Naive thymus-derived CD4-positive, alpha-beta T cell (primary cell): ENCODE data around the gene ZNF584. TPM values are rescaled to one million over a fixed set of nuclear protein-coding genes. Genes with fewer than 3 reads are reported as not detected.
A peak's percentile ranks its signal among the peaks of the same experiment; 100 is the strongest.
"Not testable (repeated sequence)": the region's sequence is repeated elsewhere in the genome, so short reads cannot be mapped to it uniquely, and the experiment has no call there.

Experiments
- ATAC-seq: fragments of 150-1000 bp; cut with Tn5 transposase; 2 replicates; pipeline ENCODE4 v1.10.0; 2021; ENCODE audit warnings: mild to moderate bottlenecking, moderate library complexity
- CTCF ChIA-PET: fragments of 350-600 bp; sonication (Branson Sonifier 250); formaldehyde crosslinking; loops from one replicate; lab custom pipeline; 2021; ENCODE audit warnings: antibody characterized with exemption; lab: Charles Lee
- POLR2A ChIA-PET: fragments of 350-600 bp; sonication (Branson Sonifier 250); formaldehyde crosslinking; loops from one replicate; lab custom pipeline; 2021; ENCODE audit warnings: antibody characterized with exemption, inconsistent platforms; lab: Charles Lee
- DNase-seq, 9 donors: peaks; one replicate each; pipeline versions ENCODE4 v3.0.0 to v3.0.0-alpha.2; 2020 to 2022; ENCODE audit warnings: mixed read lengths in 1 of 9
- H3K27ac ChIP-seq: one replicate; pipeline ENCODE4 v1.7.0; 2013; ENCODE audit warnings: mild to moderate bottlenecking, low read depth, low read length, moderate library complexity
- H3K27me3 ChIP-seq, 2 donors: one replicate each; pipeline ENCODE4 v1.7.0; 2013; ENCODE audit warnings: low read length in 2 of 2, mild to moderate bottlenecking in 2 of 2, moderate library complexity in 2 of 2; ENCODE audit not compliant: control insufficient read depth in 2 of 2, insufficient read depth in 2 of 2
- H3K36me3 ChIP-seq, 3 experiments: 1 replicate in 2 of 3; 2 replicates in 1 of 3; pipeline ENCODE4 v1.7.0; 2013; ENCODE audit warnings: low read length in 3 of 3, mild to moderate bottlenecking in 3 of 3, moderate library complexity in 1 of 3; ENCODE audit not compliant: insufficient read depth in 3 of 3, control insufficient read depth in 2 of 3
- H3K4me1 ChIP-seq, 2 donors: one replicate each; pipeline ENCODE4 v1.7.0; 2013; ENCODE audit warnings: low read length in 2 of 2, mild to moderate bottlenecking in 2 of 2, moderate library complexity in 1 of 2; ENCODE audit not compliant: control insufficient read depth in 2 of 2, insufficient read depth in 2 of 2
- H3K4me3 ChIP-seq: 2 replicates; pipeline ENCODE4 v1.7.0; 2013; ENCODE audit warnings: mild to moderate bottlenecking, low read length
- H3K9me3 ChIP-seq, 3 experiments: 1 replicate in 2 of 3; 2 replicates in 1 of 3; pipeline ENCODE4 v1.7.0; 2013; ENCODE audit warnings: low read length in 3 of 3; ENCODE audit not compliant: control insufficient read depth in 2 of 3
- H3K27ac Mint-ChIP-seq, 9 donors: one replicate each; pipeline ENCODE4 v1.8.0; 2020 to 2022; ENCODE audit warnings: mixed read lengths in 9 of 9, mild to moderate bottlenecking in 8 of 9, moderate library complexity in 5 of 9, inconsistent platforms in 2 of 9
- H3K27me3 Mint-ChIP-seq, 5 donors: one replicate each; pipeline ENCODE4 v1.8.0; 2021 to 2022; ENCODE audit warnings: mixed read lengths in 5 of 5, mild to moderate bottlenecking in 1 of 5
- H3K36me3 Mint-ChIP-seq, 5 donors: one replicate each; pipeline ENCODE4 v1.8.0; 2020 to 2022; ENCODE audit warnings: mixed read lengths in 5 of 5, mild to moderate bottlenecking in 3 of 5, inconsistent platforms in 1 of 5
- H3K4me1 Mint-ChIP-seq, 7 donors: one replicate each; pipeline ENCODE4 v1.8.0; 2020 to 2022; ENCODE audit warnings: mixed read lengths in 7 of 7, mild to moderate bottlenecking in 3 of 7, inconsistent platforms in 1 of 7
- H3K4me3 Mint-ChIP-seq, 10 donors: one replicate each; pipeline ENCODE4 v1.8.0; 2020 to 2022; ENCODE audit warnings: mild to moderate bottlenecking in 10 of 10, mixed read lengths in 10 of 10, moderate library complexity in 6 of 10, inconsistent platforms in 2 of 10
- H3K9me3 Mint-ChIP-seq, 11 donors: one replicate each; pipeline ENCODE4 v1.8.0; 2020 to 2022; ENCODE audit warnings: mixed read lengths in 11 of 11, mild to moderate bottlenecking in 4 of 11, inconsistent platforms in 1 of 11, moderate library complexity in 1 of 11
- intact Hi-C, 2 donors: fragments of 100-400 bp; cut with micrococcal nuclease; formaldehyde crosslinking; loops; one replicate each; pipeline ENCODE4 v1.15.1; 2023
- polyA plus RNA-seq, 2 donors: library from polyadenylated mRNA; unstranded; fragments of 300-500 nt; fragmentation: Illumina TruSeq; gene quantifications; one replicate each; pipeline ENCODE4 v1.2.3, GENCODE V29; 2021
- total RNA-seq, 6 experiments: library from RNA in 5 of 6; stranded (reverse) in 5 of 6; gene quantifications; 1 replicate in 5 of 6; 2 replicates in 1 of 6; pipeline ENCODE4 v1.2.3 and lab custom pipeline; 2021 to 2026

The ZNF584 gene
- total and polyA plus RNA-seq, 7 experiments from 2014 or later, result 4.2 to 12.1 (median 7.0) TPM

- ChIA-PET CTCF (no interaction called here), POLR2A (interaction anchor here (0.6 to 2.4 kb wide), 9 partner anchors 12 to 503 kb away, joined by 3 to 6 read pairs (median 3); partner anchors contain the start of genes ZBTB45, ZNF274, ZNF324B and ZNF584)
- intact Hi-C loops, result loop anchor here (1.0 to 5.0 kb wide), 19 partner anchors 11 to 807 kb away; partner anchors contain the start of genes ERVK3-1 (in 2 of the 2), MZF1 (in 2 of the 2), RPS5 (in 2 of the 2) and ZNF274 (in 2 of the 2)
- Histone ChIP-seq H3K27ac (peak within 1 kb of the TSS; percentile 81), H3K4me1 (peaks cover 17% of the 10 kb centered on the region in 2 donors), H3K36me3 (peaks cover 15 to 30% (median 22%) of the 10 kb centered on the region in 3 experiments), H3K4me3 (peak within 1 kb of the TSS; percentile 73), H3K9me3 (peaks cover 0 to 28% (median 10%) of the 10 kb centered on the region in 3 experiments), H3K27me3 (no peaks in the 10 kb centered on the region)
- ATAC-seq (peak; percentile 98), DNase-seq (peak; percentile 78 to 99 (median 95))
- Mint-ChIP-seq H3K27ac (peak within 1 kb of the TSS; percentile 87 to 99 (median 97)), H3K4me1 (peaks cover 21 to 35% (median 27%) of the 10 kb centered on the region in 7 donors), H3K9me3 (peaks cover 17 to 59% (median 49%) of the 10 kb centered on the region in 11 donors), H3K27me3 (no peaks in the 10 kb centered on the region), H3K36me3 (peaks cover 16 to 59% (median 48%) of the 10 kb centered on the region in 5 donors), H3K4me3 (peak within 1 kb of the TSS; percentile 86 to 99 (median 96))
Observed at GRCh38 chr19:58439576-58440554, 31.4 kb downstream of the ZNF584 start, which contains the start of gene ZNF132. ZNF132 (minus strand) TSS chr19:58440153; CDS start chr19:58439821, 332 bp downstream.

DNA sequence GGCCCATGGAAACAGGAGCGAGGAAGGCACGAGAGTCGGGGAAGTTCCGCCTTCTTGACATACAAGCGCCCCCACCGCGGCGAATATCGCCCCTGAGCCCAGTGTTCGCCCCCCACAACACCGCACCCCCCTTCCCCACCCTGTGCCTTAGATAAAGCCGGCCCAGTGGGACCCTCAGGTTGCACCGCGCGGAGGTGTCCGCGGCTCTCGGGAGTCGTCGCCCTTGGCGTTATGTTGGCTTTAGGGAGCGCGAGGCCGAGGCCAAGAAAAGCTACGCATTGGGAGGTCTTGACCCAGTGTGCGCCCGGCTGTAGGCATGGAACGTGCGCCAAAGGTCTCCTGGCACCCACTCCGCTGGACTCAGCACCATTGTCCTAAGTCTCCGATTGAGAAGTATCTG, 32.1 kb downstream of the ZNF584 start:
- Histone ChIP-seq H3K36me3 (peaks cover 11 to 23% (median 16%) of the 10 kb centered on the region in 3 experiments), H3K27me3 (no peaks in the 10 kb centered on the region), H3K9me3 (peaks cover 0 to 23% (median 5%) of the 10 kb centered on the region in 3 experiments), H3K4me3 (peak overlapping the region; percentile 73), H3K4me1 (peaks cover 17% of the 10 kb centered on the region in 2 donors), H3K27ac (peak overlapping the region; percentile 81)
- ATAC-seq, result no peak
- Mint-ChIP-seq H3K4me3 (peak overlapping the region; percentile 86 to 99 (median 96)), H3K27me3 (no peaks in the 10 kb centered on the region), H3K4me1 (peaks cover 21 to 35% (median 27%) of the 10 kb centered on the region in 7 donors), H3K36me3 (peaks cover 16 to 52% (median 41%) of the 10 kb centered on the region in 5 donors), H3K9me3 (peaks cover 16 to 54% (median 42%) of the 10 kb centered on the region in 11 donors), H3K27ac (peak overlapping the region; percentile 87 to 99 (median 97))
- intact Hi-C loops, result loop anchor here (1.0 to 5.0 kb wide), 19 partner anchors 11 to 807 kb away; partner anchors contain the start of genes ERVK3-1 (in 2 of the 2), MZF1 (in 2 of the 2), RPS5 (in 2 of the 2) and ZNF274 (in 2 of the 2)
- ChIA-PET CTCF (no interaction called here), POLR2A (interaction anchor here (1.0 to 2.4 kb wide), 5 partner anchors 11 to 257 kb away, joined by 3 to 6 read pairs (median 4); partner anchors contain the start of genes ZBTB45, ZNF274 and ZNF324B)
- DNase-seq, result no peak

- peaks cover 10 to 30% (median 20%) of the 10 kb centered on the region in 5 donors for H3K36me3 Mint-ChIP-seq
- peaks cover 3 to 13% (median 11%) of the 10 kb centered on the region in 5 donors for H3K27me3 Mint-ChIP-seq
- peaks cover 17% of the 10 kb centered on the region in 2 donors for H3K4me1 ChIP-seq
- not testable (repeated sequence) for H3K4me3 Mint-ChIP-seq, H3K9me3 ChIP-seq, ATAC-seq, H3K4me3 ChIP-seq, H3K27me3 ChIP-seq, DNase-seq, H3K27ac Mint-ChIP-seq, H3K27ac ChIP-seq, H3K36me3 ChIP-seq
- ChIA-PET CTCF (interaction anchor here (1.2 kb wide), 1 partner anchor 77 kb away, joined by 3 read pairs; the partner anchor contains the start of gene ZBTB45), POLR2A (interaction anchor here (0.6 to 0.8 kb wide), 2 partner anchors 8 to 25 kb away, joined by 3 to 4 read pairs; partner anchors contain the start of gene ZNF324B)
- peaks cover 7 to 37% (median 25%) of the 10 kb centered on the region in 11 donors for H3K9me3 Mint-ChIP-seq
- intact Hi-C loops, result loop anchor here in 1 of 2 donors (5.0 kb wide), 1 partner anchor 761 kb away; the partner anchor contains the start of gene ZNF551
- peaks cover 18 to 27% (median 22%) of the 10 kb centered on the region in 7 donors for H3K4me1 Mint-ChIP-seq
Observed at GRCh38 chr19:58442986-58443385, 34.5 kb downstream of the ZNF584 start.

DNA sequence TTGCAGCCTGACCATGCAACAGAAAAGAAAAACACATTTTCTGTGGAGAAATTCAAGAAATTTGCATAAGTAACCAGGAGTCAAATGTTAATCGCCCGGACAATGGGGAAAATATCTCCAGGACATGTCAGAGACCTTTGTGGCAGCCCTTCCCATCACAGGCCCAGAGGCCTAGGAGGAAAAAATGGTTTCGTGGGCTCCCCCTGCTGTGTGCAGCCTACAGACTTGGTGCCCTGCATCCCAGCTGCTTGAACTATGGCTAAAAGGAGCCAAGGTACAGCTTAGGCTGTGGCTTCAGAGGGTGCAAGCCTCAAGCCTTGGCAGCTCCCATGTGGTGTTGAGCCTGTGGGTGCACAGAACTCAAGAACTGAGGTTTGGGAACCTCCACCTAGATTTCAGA, 40.4 kb downstream of the ZNF584 start:
- POLR2A ChIA-PET, H3K4me3 Mint-ChIP-seq: not testable (repeated sequence)

GRCh38 chr19:58449980-58450379, 41.5 kb downstream of the ZNF584 start:
- H3K36me3 Mint-ChIP-seq, result peaks cover 0 to 14% (median 10%) of the 10 kb centered on the region in 5 donors
- POLR2A ChIA-PET, H3K4me1 ChIP-seq, H3K36me3 ChIP-seq, ATAC-seq, H3K27ac Mint-ChIP-seq, H3K27me3 ChIP-seq, H3K27ac ChIP-seq, DNase-seq, H3K4me3 ChIP-seq, H3K4me3 Mint-ChIP-seq, H3K9me3 ChIP-seq, CTCF ChIA-PET: not testable (repeated sequence)
- peaks cover 12 to 23% (median 19%) of the 10 kb centered on the region in 7 donors for H3K4me1 Mint-ChIP-seq
- peaks cover 0 to 19% (median 8%) of the 10 kb centered on the region in 11 donors for H3K9me3 Mint-ChIP-seq
- intact Hi-C loops, result loop anchor here (2.0 to 5.0 kb wide), 3 partner anchors 49 to 1208 kb away; partner anchors contain the start of genes ZNF460 (in 1 of the 2) and ZNF805 (in 1 of the 2)
- H3K27me3 Mint-ChIP-seq, result peaks cover 8 to 26% (median 17%) of the 10 kb centered on the region in 5 donors

More for the DNA sequence above, 40.4 kb downstream of the ZNF584 start:
- H3K27me3 ChIP-seq, ATAC-seq, H3K27ac Mint-ChIP-seq, H3K4me3 ChIP-seq, H3K36me3 ChIP-seq, DNase-seq, H3K27ac ChIP-seq, H3K9me3 ChIP-seq, H3K4me1 ChIP-seq, intact Hi-C loops, CTCF ChIA-PET: not testable (repeated sequence)
- peaks cover 0 to 13% (median 3%) of the 10 kb centered on the region in 5 donors for H3K36me3 Mint-ChIP-seq
- peaks cover 0 to 19% (median 10%) of the 10 kb centered on the region in 11 donors for H3K9me3 Mint-ChIP-seq
- H3K4me1 Mint-ChIP-seq, result peaks cover 12 to 23% (median 19%) of the 10 kb centered on the region in 7 donors
- peaks cover 8 to 26% (median 17%) of the 10 kb centered on the region in 5 donors for H3K27me3 Mint-ChIP-seq
